Ascending aorta (tissue), 2 donors: Measurements from ENCODE around the gene ATOH8. TPM values are rescaled to one million over a fixed set of nuclear protein-coding genes. Genes with fewer than 3 reads are reported as not detected.

ENCODE experiments used
- DNase-seq, 2 donors: peaks; one replicate each; pipeline ENCODE4 v3.0.0-alpha.2; 2019; ENCODE audit warnings: low spot score in 2 of 2
- H3K27ac ChIP-seq, 2 donors: fragments of 200-600 bp; sonication (generic); one replicate each; pipeline ENCODE4 v1.5.1; 2016 to 2017; ENCODE audit warnings: mild to moderate bottlenecking in 1 of 2
- H3K27me3 ChIP-seq: fragments of 200-600 bp; sonication (generic); one replicate; pipeline ENCODE4 v1.5.1; 2017
- H3K36me3 ChIP-seq, 2 donors: fragments of 200-600 bp; sonication (generic); one replicate each; pipeline ENCODE4 v1.5.1; 2016
- H3K4me1 ChIP-seq, 2 donors: fragments of 200-600 bp; sonication (generic); one replicate each; pipeline ENCODE4 v1.5.1; 2016 to 2017; ENCODE audit warnings: mild to moderate bottlenecking in 1 of 2
- H3K4me3 ChIP-seq, 2 donors: fragments of 200-600 bp; sonication (generic); one replicate each; pipeline ENCODE4 v1.5.1; 2016 to 2017; ENCODE audit warnings: mild to moderate bottlenecking in 1 of 2
- H3K9me3 ChIP-seq, 2 donors: fragments of 200-600 bp; sonication (generic); one replicate each; pipeline ENCODE4 v1.5.1; 2016
- CTCF ChIP-seq, 3 experiments: fragments of 200-600 bp in 2 of 3; fragments of 450-650 bp in 1 of 3; sonication (generic) in 2 of 3; IDR thresholded peaks; one replicate each; pipeline ENCODE4 v1.5.1; 2016 to 2019; ENCODE audit warnings: antibody characterized with exemption in 3 of 3, mild to moderate bottlenecking in 1 of 3, moderate library complexity in 1 of 3
- intact Hi-C: fragments of 100-400 bp; cut with DNase I; formaldehyde crosslinking; loops from one replicate; pipeline ENCODE4 v1.15.1; 2023
- total RNA-seq: library from RNA; depleted of rRNA; stranded (reverse); fragments of >200 nt; gene quantifications from one replicate; pipeline ENCODE4 v1.1.0, GENCODE V29; 2016

ATOH8 gene
- total RNA-seq, 1 donor from 2014 or later = 239 TPM

- TF ChIP-seq CTCF (IDR thresholded peaks at IDR 0.05) = no peak
- Histone ChIP-seq H3K4me3 (no peak overlapping the region), H3K36me3 (no peaks in the 10 kb centered on the region), H3K27me3 (no peaks in the 10 kb centered on the region), H3K9me3 (no peaks in the 10 kb centered on the region), H3K4me1 (peaks cover 0 to 15% of the 10 kb centered on the region in 2 donors), H3K27ac (peak overlapping the region; percentile 79)
- intact Hi-C loops = loop anchor here (1.0 kb wide), 2 partner anchors 27 to 69 kb away; no protein-coding TSS in a partner anchor
- DNase-seq = peak in 1 of 2 donors; percentile 82
Measured at GRCh38 chr2:85706599-85707296, 47.0 kb upstream of the ATOH8 start.

GRCh38 chr2:85707304-85707703, 46.5 kb upstream of the ATOH8 start:
- Histone ChIP-seq H3K36me3 (no peaks in the 10 kb centered on the region), H3K27me3 (no peaks in the 10 kb centered on the region), H3K27ac (peak overlapping the region; percentile 46 to 52), H3K9me3 (no peaks in the 10 kb centered on the region), H3K4me1 (peaks cover 0 to 15% of the 10 kb centered on the region in 2 donors), H3K4me3 (no peak overlapping the region)
- peak; percentile 79 to 85 (median 82) for TF ChIP-seq CTCF (IDR thresholded peaks at IDR 0.05)
- peak in 1 of 2 donors; percentile 84 for DNase-seq
- intact Hi-C loops = loop anchor here (1.0 kb wide), 2 partner anchors 28 to 70 kb away; no protein-coding TSS in a partner anchor

- no peak for DNase-seq
- no peak overlapping the region for H3K4me3 ChIP-seq
- H3K9me3 ChIP-seq = no peaks in the 10 kb centered on the region
- H3K4me1 ChIP-seq = peaks cover 0 to 24% of the 10 kb centered on the region in 2 donors
- intact Hi-C loops = no loop called here
- H3K36me3 ChIP-seq = no peaks in the 10 kb centered on the region
- H3K27ac ChIP-seq = peak overlapping the region in 1 of 2 donors; percentile 68
- no peak for TF ChIP-seq CTCF (IDR thresholded peaks at IDR 0.05)
- no peaks in the 10 kb centered on the region for H3K27me3 ChIP-seq
Measured at GRCh38 chr2:85708641-85709040, 45.1 kb upstream of the ATOH8 start.

- H3K4me1 ChIP-seq = peaks cover 0 to 24% of the 10 kb centered on the region in 2 donors
- peak overlapping the region; percentile 68 to 70 for H3K27ac ChIP-seq
- H3K36me3 ChIP-seq = no peaks in the 10 kb centered on the region
- intact Hi-C loops = no loop called here
- no peaks in the 10 kb centered on the region for H3K27me3 ChIP-seq
- no peak for DNase-seq
- H3K4me3 ChIP-seq = no peak overlapping the region
- no peak for TF ChIP-seq CTCF (IDR thresholded peaks at IDR 0.05)
- no peaks in the 10 kb centered on the region for H3K9me3 ChIP-seq
Measured at GRCh38 chr2:85709401-85709811, 44.4 kb upstream of the ATOH8 start.

- H3K4me1 ChIP-seq = peaks cover 0 to 17% of the 10 kb centered on the region in 2 donors
- H3K36me3 ChIP-seq = no peaks in the 10 kb centered on the region
- no peaks in the 10 kb centered on the region for H3K27me3 ChIP-seq
- H3K4me3 ChIP-seq = no peak overlapping the region
- intact Hi-C loops = no loop called here
- no peak for DNase-seq
- H3K27ac ChIP-seq = peak overlapping the region; percentile 70 to 71
- no peaks in the 10 kb centered on the region for H3K9me3 ChIP-seq
- TF ChIP-seq CTCF (IDR thresholded peaks at IDR 0.05) = no peak
Measured at GRCh38 chr2:85710687-85711577, 42.9 kb upstream of the ATOH8 start.
